ENCODE results near the gene FBXW2. TPM values are rescaled to one million over a fixed set of nuclear protein-coding genes. Genes with fewer than 3 reads are reported as not detected.

The FBXW2 gene
- total RNA-seq, 2 experiments from 2014 or later, result 30.0 to 69.0 TPM

DNA sequence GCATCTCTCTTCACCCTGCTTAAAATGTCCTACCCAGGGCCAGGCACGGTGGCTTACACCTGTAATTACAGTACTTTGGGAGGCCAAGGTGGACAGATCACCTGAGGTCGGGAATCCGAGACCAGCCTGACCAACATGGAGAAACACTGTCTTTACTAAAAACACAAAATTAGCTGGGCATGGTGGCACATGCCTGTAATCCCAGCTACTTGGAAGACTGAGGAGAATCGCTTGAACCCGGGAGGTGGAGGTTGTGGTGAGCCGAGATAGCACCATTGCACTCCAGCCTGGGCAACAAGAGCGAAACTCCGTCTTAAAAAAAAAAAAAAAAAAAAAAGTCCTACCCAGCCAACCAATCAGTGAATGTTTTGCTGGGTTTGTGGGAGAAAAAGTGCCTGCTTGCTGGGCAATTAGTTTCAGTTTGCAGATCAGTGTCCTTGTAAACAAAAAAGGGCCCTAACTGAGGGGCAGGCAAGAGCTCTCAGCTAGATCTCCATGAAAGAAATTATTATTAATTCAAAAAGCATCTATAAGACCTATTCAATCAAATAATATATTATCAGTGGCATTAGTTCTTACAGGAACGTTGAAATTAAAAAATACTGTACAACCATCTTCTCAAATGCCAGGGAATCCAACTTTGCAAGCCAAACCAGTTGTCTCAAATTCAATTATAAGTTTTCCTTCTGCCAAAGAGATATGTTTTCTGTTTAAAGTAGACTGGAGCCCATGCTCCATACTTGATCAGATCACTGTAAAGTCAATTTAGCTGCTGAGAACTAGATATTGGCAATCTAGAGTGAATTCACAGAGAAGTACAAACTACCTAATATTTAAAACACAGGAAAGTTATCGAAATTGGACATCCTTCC, 82.9 kb downstream of the FBXW2 start:
- Histone ChIP-seq H2AFZ (ENCODE audit: low read length) (peak overlapping the region; percentile 8; the same call in 1 of the 2 replicates), H3K27ac (ENCODE audit: low read depth, low read length, poor library complexity, severe bottlenecking) (no peak overlapping the region), H3K4me1 (ENCODE audit: insufficient read depth, low read length, poor library complexity, severe bottlenecking) (peaks cover 41% of the 10 kb centered on the region), H3K9me3 (ENCODE audit: low read length) (no peaks in the 10 kb centered on the region), H3K4me3 (ENCODE audit: low read depth, low read length, poor library complexity, severe bottlenecking) (peak overlapping the region; percentile 86), H3K9me2 (ENCODE audit: insufficient read depth, low read length) (no peaks in the 10 kb centered on the region), H3K4me2 (ENCODE audit: low read length) (peak overlapping the region; percentile 98), H3K36me3 (ENCODE audit: insufficient read depth, low read length) (no peaks in the 10 kb centered on the region), H4K20me1 (ENCODE audit: insufficient read depth, low read length) (0 out of 2 replicates have a peak, but pooled peaks cover 3% of the 10 kb centered on the region), H3K79me2 (ENCODE audit: insufficient read depth, low read depth, low read length) (peaks cover 25% of the 10 kb centered on the region; the same call in 1 of the 2 replicates)
- ChIA-PET POLR2A (interaction anchor here (0.6 to 1.2 kb wide), 5 partner anchors 11 to 360 kb away, joined by 3 to 6 read pairs (median 4); partner anchors contain the start of gene FBXW2), CTCF (ENCODE audit: unreplicated experiment) (no interaction called here)
- intact Hi-C loops (cut with micrococcal nuclease; ENCODE audit: unreplicated experiment), result loop anchor here (10.0 kb wide), 1 partner anchor 86 kb away; no protein-coding TSS in a partner anchor
- DNase-seq (ENCODE audit: low spot score), result peak; percentile 60
- no peak for TF ChIP-seq EZH2phosphoT487 (IDR thresholded peaks at IDR 0.05; ENCODE audit: borderline replicate concordance, low read depth, low read length)
- TF ChIP-seq, protein P1, sequence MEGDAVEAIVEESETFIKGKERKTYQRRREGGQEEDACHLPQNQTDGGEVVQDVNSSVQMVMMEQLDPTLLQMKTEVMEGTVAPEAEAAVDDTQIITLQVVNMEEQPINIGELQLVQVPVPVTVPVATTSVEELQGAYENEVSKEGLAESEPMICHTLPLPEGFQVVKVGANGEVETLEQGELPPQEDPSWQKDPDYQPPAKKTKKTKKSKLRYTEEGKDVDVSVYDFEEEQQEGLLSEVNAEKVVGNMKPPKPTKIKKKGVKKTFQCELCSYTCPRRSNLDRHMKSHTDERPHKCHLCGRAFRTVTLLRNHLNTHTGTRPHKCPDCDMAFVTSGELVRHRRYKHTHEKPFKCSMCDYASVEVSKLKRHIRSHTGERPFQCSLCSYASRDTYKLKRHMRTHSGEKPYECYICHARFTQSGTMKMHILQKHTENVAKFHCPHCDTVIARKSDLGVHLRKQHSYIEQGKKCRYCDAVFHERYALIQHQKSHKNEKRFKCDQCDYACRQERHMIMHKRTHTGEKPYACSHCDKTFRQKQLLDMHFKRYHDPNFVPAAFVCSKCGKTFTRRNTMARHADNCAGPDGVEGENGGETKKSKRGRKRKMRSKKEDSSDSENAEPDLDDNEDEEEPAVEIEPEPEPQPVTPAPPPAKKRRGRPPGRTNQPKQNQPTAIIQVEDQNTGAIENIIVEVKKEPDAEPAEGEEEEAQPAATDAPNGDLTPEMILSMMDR (conservative IDR thresholded peaks at IDR 0.05; ENCODE audit: low read length), result no peak
- no TSS peak for BruUV-seq (replicated peaks)

DNA sequence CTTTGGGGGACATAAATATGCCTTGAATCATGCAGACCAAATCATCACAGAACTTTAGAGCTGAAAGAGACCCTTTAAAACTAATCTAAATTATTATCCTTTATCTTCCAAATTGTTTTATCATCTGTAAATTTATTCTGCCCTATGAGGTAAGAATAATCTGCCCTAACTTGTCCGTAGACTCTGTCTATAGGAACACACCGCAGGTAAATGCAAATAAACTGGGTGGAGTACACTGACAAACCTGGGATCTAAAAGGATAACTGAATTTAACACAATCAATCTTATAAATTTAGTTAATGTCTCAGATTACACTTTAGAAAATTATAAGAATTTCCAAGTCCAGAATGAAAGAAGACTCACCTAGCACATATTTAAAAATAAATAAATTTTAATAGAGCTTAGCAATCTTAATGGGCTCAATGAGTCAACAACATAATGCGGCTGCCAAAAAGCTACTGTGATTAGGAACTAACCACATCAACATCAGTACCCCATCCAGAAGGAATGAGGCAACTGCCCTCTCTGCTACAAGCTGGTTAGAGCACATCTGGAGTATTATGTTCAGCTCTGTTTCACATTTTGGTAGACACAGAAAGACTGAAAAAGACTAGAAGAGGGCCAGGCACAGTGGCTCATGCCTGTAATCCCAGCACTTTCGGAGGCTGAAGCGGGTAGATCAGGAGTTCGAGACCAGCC, 84.5 kb downstream of the FBXW2 start:
- CTCF ChIA-PET (ENCODE audit: unreplicated experiment), result no interaction called here
- no peak for DNase-seq (ENCODE audit: low spot score)
- Histone ChIP-seq H4K20me1 (ENCODE audit: insufficient read depth, low read length) (0 out of 2 replicates have a peak, but pooled peaks cover 3% of the 10 kb centered on the region), H2AFZ (ENCODE audit: low read length) (no peak overlapping the region), H3K27ac (ENCODE audit: low read depth, low read length, poor library complexity, severe bottlenecking) (no peak overlapping the region), H3K4me2 (ENCODE audit: low read length) (no peak overlapping the region), H3K36me3 (ENCODE audit: insufficient read depth, low read length) (no peaks in the 10 kb centered on the region), H3K4me1 (ENCODE audit: insufficient read depth, low read length, poor library complexity, severe bottlenecking) (peaks cover 36% of the 10 kb centered on the region), H3K4me3 (ENCODE audit: low read depth, low read length, poor library complexity, severe bottlenecking) (no peak overlapping the region), H3K9me3 (ENCODE audit: low read length) (no peaks in the 10 kb centered on the region), H3K79me2 (ENCODE audit: insufficient read depth, low read depth, low read length) (peaks cover 25% of the 10 kb centered on the region; the same call in 1 of the 2 replicates), H3K9me2 (ENCODE audit: insufficient read depth, low read length) (no peaks in the 10 kb centered on the region)
- POLR2A ChIA-PET, result interaction anchor here (0.5 to 1.2 kb wide), 6 partner anchors 92 to 486 kb away, joined by 3 read pairs; no protein-coding TSS in a partner anchor
- intact Hi-C loops (cut with micrococcal nuclease; ENCODE audit: unreplicated experiment), result no loop called here
- no TSS peak for BruUV-seq (replicated peaks)
- TF ChIP-seq, protein P1 (conservative IDR thresholded peaks at IDR 0.05; ENCODE audit: low read length), result no peak
- no peak for TF ChIP-seq EZH2phosphoT487 (IDR thresholded peaks at IDR 0.05; ENCODE audit: borderline replicate concordance, low read depth, low read length)
